Ecto neural progenitor cell (in vitro differentiated cells): ENCODE results near the gene POLR2B.
"Not testable (repeated sequence)": the region's sequence is repeated elsewhere in the genome, so short reads cannot be mapped to it uniquely, and the experiment has no call there.

ENCODE experiments used
- DNase-seq: peaks from one replicate; pipeline ENCODE4 v3.0.0-alpha.2; 2018; ENCODE audit warnings: low spot score

POLR2B gene

DNA sequence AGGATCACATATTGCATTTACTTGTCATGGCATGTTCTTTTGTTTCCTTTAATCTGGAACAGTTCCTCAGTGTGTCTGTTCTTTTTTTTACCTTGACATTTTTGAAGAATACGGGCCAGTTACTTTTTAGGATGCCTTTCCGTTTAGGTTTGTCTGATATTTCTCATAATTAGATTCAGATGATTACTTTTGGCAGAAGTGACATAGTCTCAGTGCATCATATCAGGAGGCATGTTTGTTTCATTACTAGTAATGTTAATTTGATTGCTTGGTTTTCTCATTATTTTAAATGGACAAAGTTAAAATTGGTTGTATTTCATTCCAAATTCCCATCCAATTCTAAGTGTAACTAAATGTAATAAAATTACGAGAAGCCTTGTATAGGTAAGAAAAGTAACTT is 8.3 kb downstream of the POLR2B start:
- DNase-seq = no peak

DNA sequence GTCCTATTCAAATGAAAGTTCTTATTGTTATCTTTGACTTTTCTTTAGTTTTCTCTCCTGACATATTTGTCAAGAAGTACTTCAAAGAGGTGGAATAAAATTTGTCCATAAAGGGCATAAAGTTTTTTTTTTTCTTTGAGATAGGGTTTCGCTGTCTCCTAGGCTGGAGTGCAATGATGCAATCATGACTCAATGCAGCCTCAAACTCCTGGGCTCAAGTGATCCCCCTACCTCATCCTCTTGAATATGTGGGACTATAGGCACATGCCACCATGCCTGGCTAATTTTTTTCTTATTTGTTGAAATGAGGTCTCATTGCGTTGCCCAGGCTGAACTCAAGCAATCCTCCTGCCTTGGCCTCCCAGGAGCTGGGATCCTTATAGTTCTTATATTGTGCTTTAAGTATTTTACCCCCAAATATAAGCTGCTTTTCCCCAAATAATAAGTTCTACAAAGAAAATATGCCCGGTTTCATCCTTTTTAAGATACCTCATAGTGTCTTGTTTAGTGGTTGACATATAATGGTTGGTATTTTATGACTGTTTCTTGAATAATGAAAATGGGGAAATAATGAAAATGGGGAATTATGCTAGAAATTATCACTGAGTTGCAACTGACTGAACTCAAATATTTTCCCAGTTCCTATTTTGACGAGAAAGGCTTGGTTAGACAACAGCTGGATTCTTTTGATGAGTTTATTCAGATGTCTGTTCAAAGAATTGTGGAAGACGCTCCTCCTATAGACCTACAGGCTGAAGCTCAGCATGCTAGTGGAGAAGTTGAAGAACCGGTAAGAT is 11.6 kb downstream of the POLR2B start:
- DNase-seq = no peak

DNA sequence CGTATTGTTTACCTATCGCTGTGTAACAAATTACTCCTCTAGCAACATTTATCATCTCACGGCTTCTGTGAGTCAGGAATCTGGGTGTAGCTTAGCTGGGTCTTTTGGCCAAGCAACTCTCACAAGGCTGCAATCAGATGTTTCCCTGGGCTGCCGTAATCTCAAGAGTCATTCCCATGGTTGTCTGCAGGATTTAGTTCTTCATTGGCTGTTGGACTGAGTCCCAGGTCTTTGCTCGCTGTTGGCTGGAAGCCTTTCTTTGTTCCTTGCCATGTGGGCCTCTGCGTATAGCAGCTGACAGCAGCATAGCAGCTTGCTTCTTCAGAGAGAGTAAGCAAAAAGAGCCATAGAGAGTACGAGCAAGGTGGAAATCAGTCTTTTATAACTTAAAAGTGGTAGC is 16.8 kb downstream of the POLR2B start:
- DNase-seq = no peak

DNA sequence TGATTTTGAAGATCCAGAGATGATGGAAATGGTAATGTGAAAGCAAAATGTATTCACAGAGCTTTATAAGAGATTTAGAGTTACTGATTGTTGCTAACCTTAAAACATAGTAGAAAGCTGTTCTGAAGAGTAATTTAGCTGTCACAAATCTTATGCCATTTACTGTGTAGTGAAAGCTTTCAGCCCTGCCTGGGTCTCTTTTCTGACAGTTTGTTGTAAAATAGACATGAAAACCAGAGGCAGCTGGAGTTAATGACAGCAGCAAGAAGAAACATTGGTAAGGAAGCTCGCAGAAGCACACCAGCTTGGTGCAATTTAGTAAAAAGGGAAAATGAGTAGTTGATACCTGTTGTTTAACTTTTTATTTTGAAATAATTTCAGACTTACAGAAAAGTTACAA is 21.1 kb downstream of the POLR2B start:
- DNase-seq = no peak

DNA sequence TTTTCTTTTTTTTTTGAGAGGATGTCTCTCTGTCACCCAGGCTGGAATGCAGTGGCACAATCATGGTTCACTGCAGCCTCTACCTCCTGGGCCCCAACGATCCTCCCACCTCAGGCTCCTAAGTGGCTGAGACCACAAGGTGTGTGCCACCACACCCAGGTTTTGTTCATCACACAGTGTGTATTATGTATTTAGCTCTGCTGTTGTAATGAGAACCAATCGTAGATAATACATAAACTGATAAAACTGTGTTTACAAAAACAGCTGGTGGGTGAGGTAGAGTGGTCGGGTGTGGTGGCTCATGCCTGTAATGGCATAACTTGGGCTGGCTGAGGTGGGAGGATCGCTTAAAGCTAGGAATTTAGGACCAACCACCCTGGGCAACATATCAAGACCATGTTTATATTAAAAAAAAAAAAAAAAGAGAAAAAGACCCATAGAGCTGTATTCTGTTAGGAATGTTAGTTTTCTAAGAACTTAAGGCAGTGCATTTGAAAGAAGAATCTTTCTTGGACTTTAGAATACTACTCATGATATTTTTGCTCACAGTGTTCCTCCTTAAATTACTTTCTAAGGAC is 34.9 kb downstream of the POLR2B start:
- DNase-seq = no peak

DNA sequence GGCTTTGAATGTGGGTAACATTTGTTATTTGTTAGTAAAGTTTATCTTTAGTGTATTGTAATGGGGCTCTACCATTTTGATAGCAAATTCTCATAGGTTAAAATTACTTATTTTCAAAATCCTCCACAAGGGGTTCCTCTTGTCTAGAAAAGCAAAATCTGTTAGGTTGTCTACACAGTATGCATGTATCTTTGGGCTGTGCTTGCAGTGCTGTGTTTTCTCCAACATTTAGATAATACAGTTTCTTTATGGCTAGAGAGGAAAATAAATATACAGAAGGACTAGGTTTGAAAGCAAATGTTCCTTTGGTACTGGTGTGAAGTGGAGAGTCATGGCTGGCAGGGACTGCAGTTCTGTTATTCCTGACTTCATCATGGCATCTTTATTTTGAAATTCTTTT is 40.3 kb downstream of the POLR2B start:
- no peak for DNase-seq

DNA sequence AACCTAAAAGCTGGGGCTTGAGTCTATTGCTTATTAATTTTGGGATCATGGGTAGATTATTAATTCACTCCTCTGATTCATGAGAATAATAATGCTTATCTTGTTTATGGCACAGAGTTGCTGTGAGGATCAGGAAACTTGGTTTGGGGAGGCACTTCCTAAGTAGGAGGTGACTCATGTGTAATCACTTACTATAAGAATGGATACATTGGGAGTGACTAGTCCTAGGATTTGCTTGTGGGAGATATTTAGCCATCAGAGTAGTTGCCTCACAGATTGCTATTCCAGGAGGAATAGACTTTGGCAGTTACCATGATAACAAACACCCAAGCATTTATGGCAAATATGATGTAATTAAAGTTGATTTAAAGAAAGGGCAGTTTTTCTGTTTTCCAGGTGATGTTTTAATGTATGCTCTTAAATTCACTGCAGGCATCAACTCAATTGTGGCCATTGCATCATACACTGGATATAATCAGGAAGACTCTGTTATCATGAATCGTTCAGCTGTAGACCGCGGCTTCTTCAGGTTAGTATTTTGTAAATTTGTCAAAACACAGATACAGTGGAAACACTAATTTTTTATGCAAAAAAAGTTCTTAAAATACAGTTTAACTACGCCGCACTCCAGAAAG is 41.9 kb downstream of the POLR2B start:
- no peak for DNase-seq

DNA sequence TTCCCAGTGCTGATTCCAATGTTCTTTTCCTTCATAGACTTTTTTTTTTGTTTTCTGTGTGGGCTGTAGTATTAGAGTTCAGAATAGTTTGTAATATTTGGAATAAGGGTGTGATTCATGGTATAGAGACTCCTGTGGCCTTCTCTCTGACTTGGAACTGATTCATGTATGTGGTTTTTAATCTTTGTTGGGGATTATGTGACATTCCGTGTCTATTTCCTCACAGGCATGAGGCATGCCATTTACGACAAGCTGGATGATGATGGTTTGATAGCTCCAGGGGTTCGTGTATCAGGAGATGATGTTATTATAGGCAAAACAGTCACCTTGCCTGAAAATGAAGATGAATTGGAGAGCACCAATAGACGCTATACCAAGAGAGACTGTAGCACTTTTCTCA is 44.4 kb downstream of the POLR2B start:
- no peak for DNase-seq

DNA sequence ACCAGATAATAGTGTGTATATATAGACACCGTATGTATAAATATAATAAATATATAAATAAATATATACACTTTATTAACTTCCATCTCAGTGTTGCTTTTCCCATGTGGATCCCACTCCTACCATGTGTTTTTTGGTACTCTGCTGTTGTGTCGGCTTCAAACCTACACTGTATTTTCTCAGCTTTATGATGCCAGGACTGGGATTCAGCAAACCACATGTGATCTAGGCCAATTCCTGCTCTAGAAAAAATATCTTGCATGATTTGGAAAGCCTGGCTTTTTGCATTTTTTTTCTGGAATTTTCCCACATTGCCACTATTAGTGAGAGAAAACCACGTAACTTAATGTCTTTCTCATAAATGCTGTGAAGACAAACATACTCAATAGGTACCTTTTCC is 55.8 kb downstream of the POLR2B start:
- DNase-seq = no peak

DNA sequence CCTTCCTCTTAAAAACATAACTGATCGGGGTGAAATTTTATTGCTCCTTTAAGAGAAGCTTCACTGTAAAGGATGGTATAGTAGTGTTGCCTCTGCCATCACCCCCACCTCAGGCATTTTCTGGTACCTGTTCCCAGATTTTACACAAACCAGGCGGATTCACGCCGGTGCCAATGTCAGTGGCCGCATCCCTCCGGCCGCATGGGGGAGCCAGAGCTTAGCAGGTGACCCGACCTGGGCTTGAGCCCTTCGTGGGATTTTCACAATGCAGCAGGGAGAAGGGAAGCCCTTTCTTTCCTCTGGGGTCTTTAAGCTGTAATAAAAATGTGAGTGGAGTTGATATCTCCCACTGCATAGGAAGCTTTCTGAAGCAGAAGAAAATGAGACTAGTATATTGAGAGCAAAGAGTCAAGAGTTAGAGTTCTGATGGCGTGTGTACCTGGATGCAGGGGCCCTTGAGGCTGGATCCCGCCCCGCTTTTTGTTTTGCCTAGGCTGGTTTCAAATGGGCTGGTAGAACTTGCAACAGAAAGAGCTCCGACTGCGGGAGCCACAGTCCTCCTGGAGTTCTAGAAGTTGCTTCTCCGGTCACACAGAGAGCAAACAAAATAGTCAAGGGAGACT is 59.4 kb downstream of the POLR2B start:
- peak; percentile 82 for DNase-seq

DNA sequence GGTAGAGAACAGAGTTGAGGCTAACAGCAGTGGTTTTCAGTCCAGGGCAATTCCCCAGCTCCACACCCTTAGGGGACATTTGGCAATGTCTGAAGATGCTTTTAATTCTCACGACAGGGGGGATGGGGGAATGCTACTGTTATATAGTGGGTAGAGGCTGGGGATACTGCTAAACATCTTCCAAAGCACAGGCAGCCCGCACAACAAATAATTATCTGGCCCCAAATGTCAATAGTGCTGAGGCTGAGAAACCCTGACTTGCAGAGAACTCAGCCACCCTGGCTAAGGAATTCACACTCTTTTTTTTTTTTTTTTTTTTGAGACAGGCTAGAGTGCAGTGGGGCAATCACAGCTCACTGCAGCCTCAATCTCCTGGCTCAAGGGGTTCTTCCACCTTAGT is 60.6 kb downstream of the POLR2B start:
- DNase-seq = no peak

DNA sequence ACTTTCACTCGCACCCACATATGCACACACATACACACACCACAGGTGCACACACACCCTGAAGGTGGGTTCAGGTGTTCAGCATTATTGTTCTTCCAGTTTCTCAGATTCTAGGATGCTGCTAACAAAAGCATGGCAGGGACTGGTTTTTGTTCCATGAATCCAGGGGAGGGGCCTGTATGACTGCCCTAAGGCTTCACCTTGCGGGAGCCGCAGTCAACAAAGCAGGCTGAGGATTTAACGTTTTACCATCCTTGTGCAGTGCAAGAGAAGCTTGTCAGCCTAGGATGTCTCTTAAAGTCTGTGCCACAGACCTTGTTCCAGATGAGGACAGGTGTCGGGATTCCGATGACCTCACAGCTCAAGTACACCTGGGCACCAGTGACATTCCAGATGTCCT is 61.8 kb downstream of the POLR2B start:
- no peak for DNase-seq

DNA sequence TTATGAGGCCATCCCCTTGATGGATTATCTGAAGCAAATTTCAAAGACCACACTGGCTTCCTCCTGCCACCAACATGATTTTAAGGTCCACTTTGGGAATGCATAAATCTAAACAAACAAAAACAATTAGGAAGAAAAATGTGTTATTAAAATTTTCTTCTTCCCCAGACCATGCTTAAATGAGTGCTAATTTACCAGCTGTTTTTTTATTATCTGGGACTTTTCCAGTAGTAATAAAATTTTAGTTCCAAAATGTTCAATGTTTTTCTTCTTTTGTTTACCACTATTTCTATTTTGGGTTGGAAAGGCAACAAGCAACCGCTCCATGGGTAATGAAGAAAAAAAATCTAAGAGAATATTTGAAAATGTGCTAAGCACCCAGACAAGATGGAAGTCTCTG is 62.3 kb downstream of the POLR2B start:
- DNase-seq = no peak

DNA sequence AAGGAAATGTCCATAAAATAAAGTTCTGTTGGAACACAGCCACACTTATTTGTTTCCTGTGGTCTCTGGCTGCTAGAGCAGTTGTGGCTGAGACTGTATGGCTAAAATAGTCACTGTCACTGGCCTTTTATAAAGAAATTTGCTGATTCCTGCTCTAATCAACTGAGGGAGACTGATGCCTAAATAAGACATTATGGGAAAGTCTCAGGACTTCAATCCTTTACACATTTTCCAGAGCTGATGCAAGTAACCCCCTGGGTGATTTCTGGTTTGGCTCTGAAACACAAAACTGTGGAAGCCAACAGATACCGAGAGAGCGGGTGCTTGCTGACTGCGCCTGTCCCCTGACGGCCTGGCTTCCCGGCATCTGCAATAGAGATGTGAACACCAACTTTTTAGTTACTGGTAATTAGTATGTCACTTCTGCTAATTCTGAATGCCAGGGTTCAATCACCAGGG is 64.0 kb downstream of the POLR2B start:
- no peak for DNase-seq

DNA sequence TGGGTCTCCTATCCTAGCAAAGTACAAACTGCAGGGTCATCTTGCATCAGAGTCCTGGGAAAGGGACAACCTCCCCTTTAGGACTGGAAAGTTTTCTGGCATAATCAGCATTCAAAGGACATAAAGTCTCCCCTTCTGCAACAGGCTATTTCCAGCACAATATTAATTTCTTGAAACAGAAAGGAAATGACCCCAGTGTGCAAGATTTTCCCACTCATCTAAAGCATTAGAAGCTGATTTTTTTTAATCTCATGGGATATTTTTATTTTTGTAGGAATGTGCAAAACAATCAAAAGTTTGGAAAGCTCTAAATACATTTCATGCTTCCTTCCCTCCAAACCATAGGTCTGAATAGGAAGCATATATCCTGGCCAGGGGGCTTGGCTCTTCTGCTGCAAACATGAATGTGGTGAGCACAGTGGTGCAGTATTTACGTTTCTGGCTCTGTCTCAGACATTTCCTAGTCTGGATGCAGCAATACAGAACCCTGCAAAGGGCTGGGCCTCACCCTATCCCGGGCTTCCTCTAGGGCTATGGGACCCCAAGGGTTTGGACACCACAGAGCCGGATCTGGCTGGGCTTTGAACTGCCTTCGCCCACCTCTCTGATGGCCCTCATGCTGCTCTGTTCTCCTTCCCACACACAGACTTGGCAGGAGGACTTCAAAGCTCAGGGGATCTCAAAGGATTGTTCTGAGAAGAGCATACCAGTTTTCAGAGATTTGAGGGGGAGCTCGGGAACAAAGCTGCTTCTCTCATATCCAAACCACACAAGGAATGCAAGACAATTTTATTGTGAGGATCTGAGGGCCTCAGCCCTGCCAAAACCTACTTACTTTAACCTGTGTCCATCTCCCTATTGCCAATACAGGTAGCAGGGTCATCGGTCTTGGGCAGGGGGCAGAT is 64.9 kb downstream of the POLR2B start:
- DNase-seq = no peak

DNA sequence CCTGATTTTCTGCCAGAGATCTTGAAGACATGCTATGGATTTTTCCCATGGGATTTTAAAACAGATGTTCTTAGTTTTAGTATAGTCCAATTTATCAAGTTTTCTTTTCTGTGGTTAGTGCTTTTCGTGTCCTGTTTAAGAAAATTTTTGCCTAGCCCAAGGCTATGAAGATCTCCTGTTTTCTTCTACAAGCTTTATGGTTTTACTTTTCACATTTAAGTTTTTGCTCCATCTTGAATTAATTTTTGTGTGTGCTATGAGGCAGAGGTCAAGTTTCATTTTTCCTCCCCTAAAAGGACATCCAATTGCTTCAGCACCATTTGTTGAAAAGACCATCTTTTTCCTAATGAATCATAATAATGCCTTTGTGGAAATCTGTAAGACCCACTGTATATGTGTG is 65.6 kb downstream of the POLR2B start:
- DNase-seq = no peak

DNA sequence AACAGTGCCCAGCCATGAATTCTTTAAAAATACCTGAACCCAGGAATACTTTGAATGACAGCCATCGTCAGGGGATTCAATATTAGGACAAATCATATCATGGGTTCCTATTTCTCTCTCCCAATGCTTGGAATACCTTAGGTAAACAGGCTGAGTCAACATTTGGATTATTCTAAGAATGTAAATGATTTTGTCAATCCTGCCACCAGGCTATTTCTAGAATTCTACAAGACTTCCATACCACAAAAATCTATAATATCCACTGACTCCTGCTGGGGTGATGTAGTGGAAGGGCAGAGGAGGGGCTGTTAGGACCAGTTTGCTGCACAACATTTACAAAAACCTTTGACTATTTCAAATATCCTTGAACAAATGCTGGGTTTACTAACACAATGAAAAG is 66.3 kb downstream of the POLR2B start:
- DNase-seq = no peak

DNA sequence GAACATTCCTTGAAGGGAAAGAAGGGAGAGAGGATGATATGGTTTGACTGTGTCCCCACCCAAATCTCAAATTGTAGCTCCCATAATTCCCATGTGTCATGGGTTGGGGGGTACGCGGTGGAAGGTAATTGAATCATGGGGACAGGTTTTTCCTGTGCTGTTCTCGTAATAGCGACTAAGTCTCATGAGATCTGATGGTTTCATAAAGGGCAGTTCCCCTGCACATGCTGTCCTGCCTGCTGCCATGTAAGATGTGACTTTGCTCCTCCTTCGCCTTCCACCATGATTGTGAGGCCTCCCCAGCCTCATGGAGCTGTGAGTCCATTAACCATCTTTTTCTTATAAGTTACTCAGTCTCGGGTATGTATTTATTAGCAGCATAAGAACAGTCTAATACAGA is 68.3 kb downstream of the POLR2B start:
- DNase-seq = not testable (repeated sequence)

DNA sequence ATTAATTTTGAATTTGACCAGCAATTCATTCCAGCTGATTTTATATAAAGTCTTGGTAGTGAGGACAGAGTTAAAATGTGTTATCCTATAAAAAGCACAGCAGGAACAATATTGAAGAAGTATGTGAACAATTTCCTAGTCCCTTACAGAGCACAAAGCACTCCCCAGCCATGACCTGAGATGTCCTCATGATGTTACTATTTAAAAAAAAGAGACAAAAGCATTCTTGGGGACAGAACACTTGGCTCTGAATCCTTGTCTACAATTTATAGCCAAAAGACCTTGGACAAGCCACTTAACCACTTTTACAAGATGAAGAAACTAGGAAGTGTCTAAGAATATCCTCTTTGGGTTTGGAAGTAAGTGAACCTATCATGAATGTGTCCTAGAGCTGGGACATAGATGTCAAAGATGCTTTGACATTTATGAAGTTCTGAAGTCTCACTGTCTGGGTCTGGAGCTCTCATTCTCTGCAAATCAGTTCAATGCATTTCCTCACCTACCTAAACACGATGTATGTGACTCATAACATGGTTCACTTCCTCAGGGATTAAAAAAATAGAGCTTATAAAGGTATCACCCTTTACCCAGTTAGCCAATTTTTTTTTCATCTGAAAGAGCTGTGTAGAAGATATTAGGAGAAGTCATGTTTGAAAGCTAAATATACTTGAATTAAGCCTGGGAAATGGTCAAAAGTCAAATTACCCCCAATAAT is 70.1 kb downstream of the POLR2B start:
- DNase-seq = no peak

DNA sequence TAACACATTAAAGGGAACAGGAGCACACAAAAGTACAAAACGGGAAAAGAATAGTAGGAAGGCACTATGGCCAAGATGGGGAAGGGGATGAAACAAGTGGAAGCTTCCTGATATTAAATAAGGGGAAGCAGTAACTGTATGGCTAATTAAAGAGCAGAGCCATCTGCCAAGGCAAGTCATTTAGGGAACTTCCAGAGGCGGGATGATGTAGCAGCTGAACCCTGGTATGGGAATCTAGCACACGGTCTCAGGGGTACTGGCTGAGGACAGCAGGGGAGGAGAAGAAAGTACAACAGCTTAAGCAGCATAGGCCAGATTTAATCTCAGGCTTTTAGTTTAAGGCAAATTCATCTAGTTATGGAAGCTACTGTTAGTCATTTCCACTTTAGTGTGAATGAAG is 72.4 kb downstream of the POLR2B start:
- no peak for DNase-seq

DNA sequence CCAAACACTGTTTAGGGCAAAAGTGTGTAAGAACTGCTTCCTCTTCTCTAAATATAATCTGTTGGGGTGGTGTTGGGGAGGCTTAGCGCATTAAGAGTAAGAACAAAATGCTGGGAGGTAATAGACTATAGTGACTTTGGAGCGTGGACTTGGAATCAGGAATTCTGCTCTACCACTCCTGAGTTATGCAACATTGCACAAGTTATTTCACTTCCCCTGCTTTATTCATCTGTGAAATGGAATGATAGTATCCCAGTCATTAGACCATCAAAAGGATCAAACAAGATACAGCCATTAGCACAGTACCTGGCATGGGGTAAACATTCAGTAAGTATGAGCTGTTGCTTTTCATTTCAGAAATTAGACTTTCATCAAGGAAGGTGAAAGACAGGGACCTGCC is 72.8 kb downstream of the POLR2B start:
- DNase-seq = no peak
